GM13977 (cell line): Measurements from ENCODE around the gene NUB1.

Experiments
- DNase-seq: peaks from one replicate; pipeline ENCODE4 v3.0.0; 2012; ENCODE audit warnings: low spot score
- in situ Hi-C: fragments of 300-500 bp; cut with MboI; formaldehyde crosslinking; loops from one replicate; pipeline ENCODE4 v1.12.0; 2022; ENCODE audit warnings: low sequenced_read_pairs, low pct_unique_long_range_greater_than_20kb, mixed read lengths, inconsistent platforms; ENCODE audit not compliant: unreplicated experiment
- TF ChIP-seq, protein P1 (sequence below): IDR thresholded peaks from 2 replicates; pipeline ENCODE4 v1.5.1; 2012; ENCODE audit warnings: mild to moderate bottlenecking, control low read depth; ENCODE audit not compliant: insufficient read depth; ENCODE audit errors: extremely low read depth, missing control alignments

NUB1 gene

GRCh38 chr7:151399305-151399601, 57.6 kb downstream of the NUB1 start:
- in situ Hi-C loops: no loop called here
- DNase-seq: no peak
- TF ChIP-seq, protein P1, sequence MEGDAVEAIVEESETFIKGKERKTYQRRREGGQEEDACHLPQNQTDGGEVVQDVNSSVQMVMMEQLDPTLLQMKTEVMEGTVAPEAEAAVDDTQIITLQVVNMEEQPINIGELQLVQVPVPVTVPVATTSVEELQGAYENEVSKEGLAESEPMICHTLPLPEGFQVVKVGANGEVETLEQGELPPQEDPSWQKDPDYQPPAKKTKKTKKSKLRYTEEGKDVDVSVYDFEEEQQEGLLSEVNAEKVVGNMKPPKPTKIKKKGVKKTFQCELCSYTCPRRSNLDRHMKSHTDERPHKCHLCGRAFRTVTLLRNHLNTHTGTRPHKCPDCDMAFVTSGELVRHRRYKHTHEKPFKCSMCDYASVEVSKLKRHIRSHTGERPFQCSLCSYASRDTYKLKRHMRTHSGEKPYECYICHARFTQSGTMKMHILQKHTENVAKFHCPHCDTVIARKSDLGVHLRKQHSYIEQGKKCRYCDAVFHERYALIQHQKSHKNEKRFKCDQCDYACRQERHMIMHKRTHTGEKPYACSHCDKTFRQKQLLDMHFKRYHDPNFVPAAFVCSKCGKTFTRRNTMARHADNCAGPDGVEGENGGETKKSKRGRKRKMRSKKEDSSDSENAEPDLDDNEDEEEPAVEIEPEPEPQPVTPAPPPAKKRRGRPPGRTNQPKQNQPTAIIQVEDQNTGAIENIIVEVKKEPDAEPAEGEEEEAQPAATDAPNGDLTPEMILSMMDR: no peak

DNA sequence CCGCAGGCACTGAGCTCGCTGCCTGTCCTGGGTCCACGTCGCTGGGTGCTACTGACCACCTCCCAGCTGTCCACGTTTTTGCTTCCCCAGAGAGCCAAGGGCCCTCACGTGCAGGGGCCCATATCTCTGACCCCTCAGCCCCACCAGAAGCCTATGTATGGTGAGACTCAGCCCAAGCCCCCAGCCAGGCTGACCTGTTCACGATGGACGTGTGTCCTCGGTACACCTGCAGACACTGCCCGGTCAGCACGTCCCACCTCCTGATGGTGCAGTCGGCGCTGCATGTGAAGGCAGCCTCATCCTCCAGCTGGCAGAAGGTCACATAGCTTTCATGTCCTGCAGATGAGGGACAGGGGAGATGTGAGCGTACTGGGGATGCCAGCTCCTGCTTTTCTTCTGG, 58.3 kb downstream of the NUB1 start:
- TF ChIP-seq, protein P1: no peak
- in situ Hi-C loops: no loop called here
- no peak for DNase-seq

DNA sequence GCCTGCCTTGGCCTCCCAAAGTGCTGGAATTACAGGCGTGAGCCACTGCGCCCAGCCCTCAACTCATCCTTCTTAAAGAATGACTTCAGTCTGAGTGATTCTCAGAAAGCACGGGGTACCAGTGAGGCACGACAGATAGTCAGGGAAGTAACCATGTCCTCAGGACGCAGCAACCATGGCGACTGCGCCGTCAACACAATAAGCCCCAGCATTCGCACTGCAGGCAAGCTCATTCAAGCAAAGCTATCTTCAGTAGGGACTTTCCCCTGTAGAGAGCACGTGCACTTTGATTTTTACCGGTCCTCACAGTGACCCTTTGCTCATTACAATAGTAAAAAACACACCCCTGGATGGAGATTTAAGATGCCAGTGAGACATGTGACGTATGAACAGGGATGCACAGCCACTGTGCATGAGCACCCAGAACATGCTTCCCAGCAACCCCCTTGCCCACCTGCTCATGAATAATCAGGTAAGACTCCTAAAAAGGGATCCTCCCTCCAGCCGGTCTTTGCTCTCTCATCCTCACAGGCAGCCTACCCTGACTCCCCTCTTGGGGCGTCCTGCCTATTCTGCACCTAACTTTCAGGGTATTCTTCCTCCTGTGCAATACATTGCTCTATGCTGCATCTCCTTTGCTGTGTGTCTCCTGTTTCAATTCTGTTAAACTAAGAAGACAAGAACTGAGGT, 59.2 kb downstream of the NUB1 start:
- TF ChIP-seq, protein P1: no peak
- DNase-seq: peak; percentile 79
- in situ Hi-C loops: no loop called here

GRCh38 chr7:151402029-151402835, 60.6 kb downstream of the NUB1 start:
- DNase-seq: no peak
- in situ Hi-C loops: no loop called here
- TF ChIP-seq, protein P1: no peak

DNA sequence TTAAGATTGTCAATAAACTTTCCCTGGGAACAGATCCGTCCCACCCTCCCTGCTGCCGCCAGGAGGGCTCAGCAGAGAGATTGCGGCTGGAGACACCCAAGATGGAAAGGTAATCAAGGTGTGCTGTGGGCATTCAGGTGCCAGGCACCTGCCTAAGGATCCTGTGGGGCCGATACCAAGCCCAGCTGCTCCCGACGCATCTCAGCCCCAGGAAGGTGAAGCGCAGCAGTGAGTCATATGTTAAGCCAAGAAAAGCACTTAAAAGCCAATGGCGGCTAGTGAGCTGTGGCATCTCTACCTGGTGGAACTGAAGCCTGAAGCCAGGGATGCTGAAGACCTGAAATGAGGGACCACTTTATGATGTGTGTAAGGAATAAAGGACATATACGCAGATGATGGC, 62.2 kb downstream of the NUB1 start:
- in situ Hi-C loops: no loop called here
- TF ChIP-seq, protein P1: no peak
- no peak for DNase-seq

DNA sequence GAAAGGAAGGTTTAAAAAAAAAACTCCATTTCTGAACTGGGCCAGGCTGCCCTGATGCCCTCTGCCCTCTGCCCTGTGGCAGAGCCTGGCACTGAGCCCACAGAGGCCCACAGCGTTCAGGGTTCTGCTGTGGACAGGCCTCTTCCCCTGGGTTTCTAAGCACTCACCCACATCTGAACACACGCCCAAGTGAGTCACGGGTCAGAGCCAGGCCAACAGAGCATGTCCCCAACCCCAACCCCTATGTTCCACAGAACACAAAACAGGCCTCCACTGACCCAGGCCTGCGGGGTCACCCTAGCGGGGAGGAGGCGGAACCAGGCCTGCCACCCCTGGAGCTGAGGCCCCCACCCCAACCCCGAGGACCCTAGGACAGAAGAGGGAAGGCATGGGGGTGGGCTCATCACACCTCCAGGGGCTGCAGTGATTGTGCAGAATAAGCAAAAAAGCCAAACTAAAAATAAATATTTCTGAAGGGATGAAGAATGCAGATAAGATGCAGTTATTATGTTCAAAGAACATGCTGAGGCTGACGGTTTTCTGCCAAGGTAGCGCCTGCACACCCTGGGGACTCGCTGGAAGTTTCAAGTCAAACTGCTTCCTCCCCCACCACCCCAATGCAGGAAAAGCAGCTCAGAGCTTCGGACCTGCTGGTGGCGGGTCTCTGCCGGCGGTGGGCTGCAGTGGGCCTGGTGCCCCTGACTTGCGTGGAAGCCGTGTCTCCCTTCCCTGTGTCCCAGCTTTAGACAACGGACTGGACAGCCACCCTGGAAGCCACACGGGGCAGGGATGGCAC, 62.8 kb downstream of the NUB1 start:
- in situ Hi-C loops: no loop called here
- no peak for DNase-seq
- TF ChIP-seq, protein P1: no peak
